Body of pancreas (tissue), 4 donors: Measurements from ENCODE around the gene GRID2IP. TPM values are rescaled to one million over a fixed set of nuclear protein-coding genes. Genes with fewer than 3 reads are reported as not detected.
A peak's percentile ranks its signal among the peaks of the same experiment; 100 is the strongest.

ENCODE experiments used
- ATAC-seq: fragments of 150-250 bp; one replicate; pipeline ENCODE4 v1.9.1; 2016
- DNase-seq, 4 donors: peaks; one replicate each; pipeline ENCODE4 v3.0.0-alpha.2; 2019
- H3K27ac ChIP-seq, 4 donors: fragments of 200-600 bp; sonication (generic); 1 replicate in 3 of 4; 2 replicates in 1 of 4; pipeline versions ENCODE4 v1.5.1 to v1.6.1; 2016 to 2019; ENCODE audit warnings: mild to moderate bottlenecking in 1 of 4, mixed read lengths in 1 of 4, moderate library complexity in 1 of 4
- H3K27me3 ChIP-seq, 2 donors: fragments of 200-600 bp; sonication (generic); one replicate each; pipeline ENCODE4 v1.6.0; 2016; ENCODE audit warnings: mild to moderate bottlenecking in 1 of 2
- H3K36me3 ChIP-seq, 2 donors: fragments of 200-600 bp; sonication (generic); replicated peaks in 1 of 2; 2 replicates each; pipeline ENCODE4 v1.5.1; 2016; ENCODE audit warnings: low read depth in 2 of 2; ENCODE audit not compliant: insufficient read depth in 1 of 2
- H3K4me1 ChIP-seq: fragments of 200-600 bp; sonication (generic); one replicate; pipeline ENCODE4 v1.6.0; 2016
- H3K4me3 ChIP-seq, 2 donors: fragments of 200-600 bp; sonication (generic); 1 replicate in 1 of 2; 2 replicates in 1 of 2; pipeline ENCODE4 v1.5.1; 2016 to 2019
- H3K9me3 ChIP-seq, 3 donors: fragments of 200-600 bp; sonication (generic); 1 replicate in 2 of 3; 2 replicates in 1 of 3; pipeline ENCODE4 v1.5.1; 2016
- CTCF ChIP-seq, 7 experiments: fragments of 450-650 bp in 4 of 7; fragments of 200-600 bp in 3 of 7; sonication (generic) in 3 of 7; IDR thresholded peaks; one replicate each; pipeline ENCODE4 v1.5.1; 2016 to 2019; ENCODE audit warnings: antibody characterized with exemption in 7 of 7
- POLR2A ChIP-seq, 3 donors: fragments of 450-650 bp; IDR thresholded peaks; one replicate each; pipeline ENCODE4 v1.6.1; 2016; ENCODE audit warnings: antibody characterized with exemption in 3 of 3, mild to moderate bottlenecking in 2 of 3
- WGBS, 2 donors: methylation state at CpG; one replicate each; pipeline ENCODE4 v1.1.5; 2017; 5-methylcytosine and 5-hydroxymethylcytosine counted together
- intact Hi-C: fragments of 100-400 bp; cut with DNase I; formaldehyde crosslinking; loops from one replicate; pipeline ENCODE4 v1.15.1; 2023
- total RNA-seq, 2 donors: library from RNA; depleted of rRNA; stranded (reverse); fragments of >200 nt; gene quantifications; one replicate each; pipeline ENCODE4 v1.1.0, GENCODE V29; 2016

GRID2IP gene
- total RNA-seq, 2 donors from 2014 or later = 1.0 to 1.6 TPM

GRCh38 chr7:6562106-6562505, 10.8 kb upstream of the GRID2IP start:
- ATAC-seq (no peak), DNase-seq (no peak)
- Histone ChIP-seq H3K27ac (no peak overlapping the region), H3K27me3 (no peaks in the 10 kb centered on the region), H3K36me3 (no peaks in the 10 kb centered on the region), H3K4me3 (no peak overlapping the region), H3K4me1 (no peaks in the 10 kb centered on the region), H3K9me3 (no peaks in the 10 kb centered on the region)
- intact Hi-C loops = no loop called here
- WGBS, 2 donors = 55 to 83% methylated on average over 1 of the region's 1 CpG
- TF ChIP-seq CTCF (IDR thresholded peaks at IDR 0.05) (no peak), POLR2A (IDR thresholded peaks at IDR 0.05) (no peak)

GRCh38 chr7:6559896-6560295, 8.6 kb upstream of the GRID2IP start:
- intact Hi-C loops = no loop called here
- Histone ChIP-seq H3K9me3 (no peaks in the 10 kb centered on the region), H3K4me1 (no peaks in the 10 kb centered on the region), H3K36me3 (no peaks in the 10 kb centered on the region), H3K27me3 (no peaks in the 10 kb centered on the region), H3K27ac (no peak overlapping the region), H3K4me3 (no peak overlapping the region)
- DNase-seq (no peak), ATAC-seq (no peak)
- no peak for TF ChIP-seq CTCF (IDR thresholded peaks at IDR 0.05)
- no peak for TF ChIP-seq POLR2A (IDR thresholded peaks at IDR 0.05)
- WGBS, 2 donors = 18 to 30% methylated on average over 3 of the region's 3 CpGs

- DNase-seq = peak in 1 of 4 donors; percentile 14
Measured at GRCh38 chr7:6558837-6559236, 7.6 kb upstream of the GRID2IP start.

GRCh38 chr7:6556196-6556595, 4.9 kb upstream of the GRID2IP start:
- H3K27ac ChIP-seq = no peak overlapping the region
- WGBS, 2 donors = 54 to 60% methylated on average over 2 to 6 of the region's 6 CpGs
- no peaks in the 10 kb centered on the region for H3K4me1 ChIP-seq
- no peak for ATAC-seq
- no peak overlapping the region for H3K4me3 ChIP-seq
- H3K27me3 ChIP-seq = no peaks in the 10 kb centered on the region
- no peaks in the 10 kb centered on the region for H3K9me3 ChIP-seq
- peak in 2 of 7 experiments; percentile 14 to 18 for TF ChIP-seq CTCF (IDR thresholded peaks at IDR 0.05)
- no peak for TF ChIP-seq POLR2A (IDR thresholded peaks at IDR 0.05)
- no peaks in the 10 kb centered on the region for H3K36me3 ChIP-seq
- peak in 2 of 4 donors; percentile 17 to 20 for DNase-seq
- intact Hi-C loops = no loop called here

More at GRCh38 chr7:6558837-6559236, 7.6 kb upstream of the GRID2IP start:
- Histone ChIP-seq H3K4me1 (no peaks in the 10 kb centered on the region), H3K27ac (no peak overlapping the region), H3K4me3 (no peak overlapping the region), H3K9me3 (no peaks in the 10 kb centered on the region), H3K36me3 (no peaks in the 10 kb centered on the region), H3K27me3 (no peaks in the 10 kb centered on the region)
- intact Hi-C loops = no loop called here
- TF ChIP-seq POLR2A (IDR thresholded peaks at IDR 0.05) (no peak), CTCF (IDR thresholded peaks at IDR 0.05) (peak in 1 of 7 experiments; percentile 14)
- no peak for ATAC-seq
- WGBS, 2 donors = 55% methylated on average over 6 of the region's 6 CpGs

- WGBS, 2 donors = 68 to 69% methylated on average over 7 of the region's 7 CpGs
- TF ChIP-seq POLR2A (IDR thresholded peaks at IDR 0.05) = no peak
- TF ChIP-seq CTCF (IDR thresholded peaks at IDR 0.05) = no peak
Measured at GRCh38 chr7:6554848-6555247, 3.6 kb upstream of the GRID2IP start.

More at GRCh38 chr7:6554848-6555247, 3.6 kb upstream of the GRID2IP start:
- H3K27ac ChIP-seq = no peak overlapping the region
- ATAC-seq (no peak), DNase-seq (no peak)
- H3K4me3 ChIP-seq = no peak overlapping the region
- no peaks in the 10 kb centered on the region for H3K4me1 ChIP-seq
- no peaks in the 10 kb centered on the region for H3K9me3 ChIP-seq
- no peaks in the 10 kb centered on the region for H3K36me3 ChIP-seq
- intact Hi-C loops = no loop called here
- no peaks in the 10 kb centered on the region for H3K27me3 ChIP-seq
